Stomach (tissue), 9 donors: ENCODE data around the gene CNTNAP5. TPM values are rescaled to one million over a fixed set of nuclear protein-coding genes. Genes with fewer than 3 reads are reported as not detected.

Experiments
- DNase-seq, 2 donors: peaks; one replicate each; pipeline versions ENCODE4 v3.0.0 to v3.0.0-alpha.2; 2013 to 2019
- H3K27ac ChIP-seq, 5 donors: fragments of 200-600 bp in 4 of 5; sonication (generic) in 4 of 5; one replicate each; pipeline ENCODE4 v1.5.1; 2013 to 2019; ENCODE audit warnings: mild to moderate bottlenecking in 1 of 5, moderate library complexity in 1 of 5
- H3K27me3 ChIP-seq, 3 donors: fragments of 200-600 bp; sonication (generic); one replicate each; pipeline ENCODE4 v1.5.1; 2017 to 2019; ENCODE audit warnings: mixed run types in 1 of 3
- H3K36me3 ChIP-seq, 4 donors: fragments of 200-600 bp; sonication (generic); 1 replicate in 3 of 4; 2 replicates in 1 of 4; pipeline ENCODE4 v1.5.1; 2016 to 2019
- H3K4me1 ChIP-seq, 4 donors: fragments of 200-600 bp; sonication (generic); one replicate each; pipeline ENCODE4 v1.5.1; 2016 to 2019
- H3K4me3 ChIP-seq, 4 donors: fragments of 200-600 bp; sonication (generic) in 3 of 4; one replicate each; pipeline ENCODE4 v1.5.1; 2016 to 2019; ENCODE audit warnings: mild to moderate bottlenecking in 1 of 4
- H3K9me3 ChIP-seq, 4 donors: fragments of 200-600 bp; sonication (generic); one replicate each; pipeline ENCODE4 v1.5.1; 2016 to 2019
- EP300 ChIP-seq: sonication (generic); formaldehyde crosslinking; IDR thresholded peaks from one replicate; pipeline ENCODE4 v1.6.1; 2017; ENCODE audit warnings: antibody characterized with exemption
- POLR2A ChIP-seq, 4 donors: fragments of 450-650 bp; IDR thresholded peaks; one replicate each; pipeline ENCODE4 v1.6.1; 2016; ENCODE audit warnings: antibody characterized with exemption in 4 of 4, control low read depth in 2 of 4, mild to moderate bottlenecking in 1 of 4, moderate library complexity in 1 of 4
- POLR2AphosphoS5 ChIP-seq, 3 donors: sonication (generic); formaldehyde crosslinking; IDR thresholded peaks; one replicate each; pipeline ENCODE4 v1.6.1; 2016; ENCODE audit warnings: antibody characterized with exemption in 3 of 3
- WGBS, 5 donors: extraction: QIAGEN DNeasy Blood & Tissue Kit in 3 of 5; methylation state at CpG; one replicate each; pipeline versions ENCODE4 v1.1.5 to v1.1.7; 2013 to 2018; 5-methylcytosine and 5-hydroxymethylcytosine counted together
- intact Hi-C: fragments of 100-400 bp; cut with DNase I; formaldehyde crosslinking; loops from one replicate; pipeline ENCODE4 v1.15.1; 2023; ENCODE audit warnings: low total_unique reads
- polyA plus RNA-seq, 3 donors: library from polyadenylated mRNA; stranded (reverse); fragments of 200-250 nt; gene quantifications; one replicate each; pipeline ENCODE4 v1.2.3, GENCODE V29; 2013
- total RNA-seq, 5 donors: library from RNA; depleted of rRNA; stranded (reverse); fragments of >200 nt; gene quantifications; one replicate each; pipeline versions ENCODE4 v1.1.0 to v1.2.3, GENCODE V29; 2014 to 2016
- TF ChIP-seq, protein P1 (sequence below), 7 experiments: fragments of 450-650 bp in 4 of 7; fragments of 200-600 bp in 3 of 7; sonication (generic) in 3 of 7; IDR thresholded peaks; one replicate each; pipeline ENCODE4 v1.5.1; 2016 to 2019; ENCODE audit warnings: antibody characterized with exemption in 7 of 7, control low read depth in 2 of 7, mild to moderate bottlenecking in 1 of 7
- donor health status: healthy with polysubstance abuse.
- donor health status: Bipolar disorder and iron deficiency.
- donor health status: healthy.

Gene CNTNAP5
- total and polyA plus RNA-seq, 8 donors: 1.3 TPM; not detected in 7

DNA sequence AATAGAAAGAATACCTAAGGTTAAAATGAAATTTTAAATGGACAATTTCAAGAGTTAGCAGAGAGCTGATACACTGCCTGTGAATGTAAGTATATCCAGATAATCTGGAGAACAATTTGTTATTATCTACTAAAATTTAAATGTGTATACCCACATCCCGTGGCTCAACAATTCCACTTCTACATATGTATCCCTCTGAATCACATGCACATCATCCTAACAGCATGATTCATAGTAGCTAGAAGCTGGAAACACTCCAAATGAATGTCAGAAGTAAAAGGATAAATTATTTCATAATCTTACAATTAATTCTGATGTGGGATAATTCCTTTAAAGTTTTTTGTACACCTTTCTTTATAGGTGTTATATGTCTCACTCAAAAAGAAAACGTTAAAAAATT, 87.9 kb downstream of the CNTNAP5 start:
- Histone ChIP-seq H3K27me3 (no peaks in the 10 kb centered on the region), H3K4me1 (no peaks in the 10 kb centered on the region), H3K27ac (no peak overlapping the region), H3K9me3 (no peaks in the 10 kb centered on the region), H3K4me3 (no peak overlapping the region), H3K36me3 (no peaks in the 10 kb centered on the region)
- intact Hi-C loops: no loop called here
- WGBS, 5 donors: 40 to 57% (median 50%) methylated on average over 2 of the region's 2 CpGs
- TF ChIP-seq POLR2A (IDR thresholded peaks at IDR 0.05): no peak
- no peak for DNase-seq

DNA sequence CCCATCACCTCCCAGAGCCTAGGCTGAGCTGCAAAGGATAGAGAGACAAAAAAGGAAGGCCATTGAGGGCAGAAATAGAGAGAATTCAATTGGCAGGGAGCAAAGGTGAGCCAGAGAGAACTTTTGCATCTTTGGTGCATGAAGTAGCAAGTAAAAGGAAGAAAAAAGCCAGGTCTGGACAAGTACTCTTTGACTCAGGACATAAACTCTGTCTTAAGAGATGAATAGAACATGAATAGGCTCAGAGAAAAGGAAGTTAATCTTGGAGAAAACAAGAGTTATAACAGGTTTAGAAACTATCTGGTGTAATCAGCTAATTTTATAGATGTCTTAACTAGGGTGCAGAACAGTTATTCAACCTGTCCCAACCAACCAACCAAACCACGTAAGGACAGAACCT, 95.2 kb downstream of the CNTNAP5 start:
- 93 to 97% (median 94%) methylated on average over 1 of the region's 1 CpG for WGBS, 5 donors
- Histone ChIP-seq H3K9me3 (peaks cover 0 to 20% (median 6%) of the 10 kb centered on the region in 4 donors), H3K36me3 (no peaks in the 10 kb centered on the region), H3K27me3 (no peaks in the 10 kb centered on the region), H3K4me1 (no peaks in the 10 kb centered on the region), H3K4me3 (no peak overlapping the region), H3K27ac (no peak overlapping the region)
- no peak for DNase-seq
- intact Hi-C loops: no loop called here
- TF ChIP-seq EP300 (no peak), POLR2AphosphoS5 (IDR thresholded peaks at IDR 0.05) (no peak), POLR2A (IDR thresholded peaks at IDR 0.05) (no peak)
- TF ChIP-seq, protein P1, sequence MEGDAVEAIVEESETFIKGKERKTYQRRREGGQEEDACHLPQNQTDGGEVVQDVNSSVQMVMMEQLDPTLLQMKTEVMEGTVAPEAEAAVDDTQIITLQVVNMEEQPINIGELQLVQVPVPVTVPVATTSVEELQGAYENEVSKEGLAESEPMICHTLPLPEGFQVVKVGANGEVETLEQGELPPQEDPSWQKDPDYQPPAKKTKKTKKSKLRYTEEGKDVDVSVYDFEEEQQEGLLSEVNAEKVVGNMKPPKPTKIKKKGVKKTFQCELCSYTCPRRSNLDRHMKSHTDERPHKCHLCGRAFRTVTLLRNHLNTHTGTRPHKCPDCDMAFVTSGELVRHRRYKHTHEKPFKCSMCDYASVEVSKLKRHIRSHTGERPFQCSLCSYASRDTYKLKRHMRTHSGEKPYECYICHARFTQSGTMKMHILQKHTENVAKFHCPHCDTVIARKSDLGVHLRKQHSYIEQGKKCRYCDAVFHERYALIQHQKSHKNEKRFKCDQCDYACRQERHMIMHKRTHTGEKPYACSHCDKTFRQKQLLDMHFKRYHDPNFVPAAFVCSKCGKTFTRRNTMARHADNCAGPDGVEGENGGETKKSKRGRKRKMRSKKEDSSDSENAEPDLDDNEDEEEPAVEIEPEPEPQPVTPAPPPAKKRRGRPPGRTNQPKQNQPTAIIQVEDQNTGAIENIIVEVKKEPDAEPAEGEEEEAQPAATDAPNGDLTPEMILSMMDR (IDR thresholded peaks at IDR 0.05): no peak

DNA sequence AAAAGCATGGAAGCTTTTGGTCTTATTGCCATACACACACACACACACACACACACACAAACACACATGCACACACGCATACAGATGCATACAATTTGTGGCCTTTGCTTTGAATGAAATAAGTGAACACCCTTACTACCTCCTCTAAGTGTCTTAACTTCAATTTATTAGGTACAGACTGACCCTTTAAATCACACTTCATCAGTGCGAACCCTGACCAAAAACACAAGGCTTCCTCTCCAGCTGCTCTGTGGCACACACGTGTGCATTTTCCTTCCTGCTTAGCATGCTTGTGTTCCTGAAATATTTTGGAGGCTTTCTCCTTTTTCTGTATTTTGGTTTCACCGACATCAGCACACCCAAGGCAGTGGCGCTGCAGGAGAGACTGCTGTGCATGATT, 96.0 kb downstream of the CNTNAP5 start:
- intact Hi-C loops: no loop called here
- 87 to 94% (median 89%) methylated on average over 5 of the region's 5 CpGs for WGBS, 5 donors
- Histone ChIP-seq H3K27me3 (no peaks in the 10 kb centered on the region), H3K4me3 (no peak overlapping the region), H3K36me3 (no peaks in the 10 kb centered on the region), H3K9me3 (peaks cover 0 to 20% (median 6%) of the 10 kb centered on the region in 4 donors), H3K27ac (no peak overlapping the region), H3K4me1 (no peaks in the 10 kb centered on the region)
- no peak for DNase-seq
- TF ChIP-seq POLR2A (IDR thresholded peaks at IDR 0.05) (no peak), POLR2AphosphoS5 (IDR thresholded peaks at IDR 0.05) (no peak), EP300 (no peak)
- TF ChIP-seq, protein P1 (IDR thresholded peaks at IDR 0.05): no peak

DNA sequence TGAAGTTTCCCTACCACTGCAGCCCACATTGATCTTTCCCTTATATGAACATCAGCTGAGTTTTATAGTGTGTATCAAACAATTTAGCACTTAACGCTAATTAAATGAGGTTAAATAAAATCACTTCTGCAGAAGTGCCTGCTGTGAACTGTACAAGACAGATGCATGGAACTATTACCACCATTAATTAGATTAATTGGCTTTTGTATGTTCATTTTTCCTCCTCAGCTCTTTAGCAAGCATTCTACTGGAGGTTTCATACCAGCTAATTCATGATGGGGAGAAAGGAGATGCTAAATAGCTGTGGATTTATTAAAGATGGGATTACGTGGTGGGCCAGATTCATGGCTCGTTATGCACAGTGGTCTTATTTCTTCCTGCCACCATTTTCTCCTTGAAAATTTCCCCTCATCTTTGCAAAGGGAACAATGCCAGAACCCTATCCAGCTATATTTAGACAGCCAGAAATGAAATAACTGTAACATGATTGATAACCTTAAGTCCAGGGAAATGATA, 96.7 kb downstream of the CNTNAP5 start:
- no peak for DNase-seq
- TF ChIP-seq POLR2AphosphoS5 (IDR thresholded peaks at IDR 0.05): no peak
- Histone ChIP-seq H3K36me3 (no peaks in the 10 kb centered on the region), H3K27ac (no peak overlapping the region), H3K4me1 (no peaks in the 10 kb centered on the region), H3K4me3 (no peak overlapping the region), H3K27me3 (no peaks in the 10 kb centered on the region), H3K9me3 (peaks cover 0 to 20% (median 6%) of the 10 kb centered on the region in 4 donors)
- intact Hi-C loops: no loop called here
- WGBS, 5 donors: 89 to 94% (median 91%) methylated on average over 3 of the region's 3 CpGs

DNA sequence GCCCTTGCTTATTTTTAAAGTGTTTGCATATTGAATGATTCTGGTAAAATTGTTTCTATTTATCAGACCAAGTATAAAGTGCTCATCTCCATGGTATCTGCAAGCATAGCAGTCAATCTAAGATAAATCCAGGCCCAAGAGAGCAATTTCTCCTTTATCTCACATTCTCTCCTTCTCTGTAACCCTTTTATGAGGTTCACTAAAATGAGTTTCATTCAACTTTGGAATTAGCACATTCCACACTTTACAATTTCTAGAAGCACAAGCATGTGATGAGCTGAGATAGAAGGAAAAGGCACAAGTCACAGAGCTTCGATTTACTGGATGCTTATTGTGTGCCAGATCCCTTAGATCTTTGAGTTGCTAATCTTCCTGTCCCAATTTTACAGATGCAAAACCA, 97.3 kb downstream of the CNTNAP5 start:
- intact Hi-C loops: no loop called here
- DNase-seq: no peak
- 79 to 100% (median 89%) methylated on average over 1 of the region's 1 CpG for WGBS, 5 donors
- Histone ChIP-seq H3K4me3 (no peak overlapping the region), H3K4me1 (no peaks in the 10 kb centered on the region), H3K27ac (no peak overlapping the region), H3K36me3 (no peaks in the 10 kb centered on the region), H3K27me3 (no peaks in the 10 kb centered on the region), H3K9me3 (peaks cover 0 to 20% (median 6%) of the 10 kb centered on the region in 4 donors)
- TF ChIP-seq POLR2AphosphoS5 (IDR thresholded peaks at IDR 0.05): no peak

DNA sequence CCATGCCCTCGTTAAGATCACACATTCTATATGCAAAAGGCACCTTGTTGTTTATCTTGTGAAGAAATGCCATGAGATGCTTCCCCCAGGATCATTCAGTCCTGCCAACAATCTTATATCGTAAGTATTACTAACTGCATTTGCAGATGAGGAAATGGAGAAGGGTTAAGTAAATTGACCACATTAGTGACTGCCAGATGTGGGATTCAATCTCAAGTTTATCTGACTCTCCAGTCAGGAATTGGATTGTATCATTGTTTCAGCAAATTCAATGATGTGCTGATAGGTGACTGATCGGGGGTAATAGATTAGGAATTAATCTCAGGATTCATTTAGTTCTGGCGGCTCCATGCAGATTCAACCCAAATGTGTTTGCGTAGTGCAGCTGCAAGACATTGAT, 106.2 kb downstream of the CNTNAP5 start:
- intact Hi-C loops: no loop called here
- no peak overlapping the region for H3K4me3 ChIP-seq
- TF ChIP-seq POLR2AphosphoS5 (IDR thresholded peaks at IDR 0.05): no peak
- DNase-seq: no peak
- H3K4me1 ChIP-seq: no peaks in the 10 kb centered on the region
- no peaks in the 10 kb centered on the region for H3K9me3 ChIP-seq
- no peaks in the 10 kb centered on the region for H3K27me3 ChIP-seq
- no peak overlapping the region for H3K27ac ChIP-seq
- H3K36me3 ChIP-seq: no peaks in the 10 kb centered on the region
- WGBS, 5 donors: 67 to 74% (median 70%) methylated on average over 5 of the region's 5 CpGs
